ENCODE measurements around the gene LDHAL6B. TPM values are rescaled to one million over a fixed set of nuclear protein-coding genes. Genes with fewer than 3 reads are reported as not detected.

Gene LDHAL6B
- polyA plus RNA-seq, 6 donors from 2014 or later: 0.14 to 0.54 (median 0.33) TPM; not detected in 1

DNA sequence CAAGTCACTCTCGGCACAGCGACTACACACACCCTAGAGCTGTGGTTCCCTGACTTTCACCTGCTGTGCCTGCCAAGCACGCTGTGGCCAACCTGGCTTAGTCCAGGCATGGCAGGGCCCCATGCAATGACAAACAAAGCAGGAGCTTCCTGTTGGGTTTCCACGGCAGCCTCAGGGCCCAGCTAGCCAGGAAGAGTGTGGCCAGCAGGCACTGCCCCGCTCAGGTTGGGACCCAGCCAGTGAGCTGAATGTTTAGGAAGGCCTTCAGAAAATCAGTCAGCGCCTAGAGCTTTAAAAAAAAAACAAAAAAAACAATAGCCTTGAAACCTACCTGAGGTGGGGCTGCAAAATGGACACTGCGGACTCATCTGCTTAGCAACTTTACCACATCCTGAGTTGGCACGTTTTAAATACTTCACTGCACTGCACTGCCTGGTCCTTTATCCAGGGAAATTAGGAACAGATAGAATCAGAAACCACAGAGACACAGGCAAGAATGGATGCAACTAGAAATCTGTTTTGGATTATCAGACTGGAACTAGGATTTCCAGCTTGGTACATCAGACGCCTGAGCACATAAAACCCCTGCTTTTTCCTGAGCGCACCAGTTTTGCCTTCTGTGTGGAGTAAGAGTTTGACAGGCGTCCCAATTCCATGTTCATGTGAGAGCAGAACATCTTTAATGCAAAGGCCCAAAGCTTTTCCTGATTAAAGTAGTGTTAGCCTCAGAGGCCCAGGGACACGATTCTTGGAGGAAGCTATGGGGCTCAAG is 36.2 kb upstream of the LDHAL6B start:
- no peak for DNase-seq
- Mint-ChIP-seq H3K9me3 (peaks cover 0 to 8% (median 3%) of the 10 kb centered on the region in 7 donors), H3K27ac (peak overlapping the region in 2 of 6 donors; percentile 11 to 38), H3K36me3 (peaks cover 11 to 28% of the 10 kb centered on the region in 2 donors), H3K4me1 (peaks cover 0 to 2% (median 0%) of the 10 kb centered on the region in 3 donors), H3K27me3 (no peaks in the 10 kb centered on the region), H3K4me3 (no peak overlapping the region)
- ATAC-seq (ENCODE audit: low read depth in 2 of 2): no peak

- H3K9me3 Mint-ChIP-seq: peaks cover 0 to 8% (median 3%) of the 10 kb centered on the region in 7 donors
- ATAC-seq (ENCODE audit: low read depth in 2 of 2): no peak
- no peak overlapping the region for H3K27ac Mint-ChIP-seq
- H3K27me3 Mint-ChIP-seq: no peaks in the 10 kb centered on the region
- H3K4me1 Mint-ChIP-seq: peaks cover 0 to 2% (median 0%) of the 10 kb centered on the region in 3 donors
- DNase-seq: no peak
- H3K36me3 Mint-ChIP-seq: peaks cover 11 to 26% of the 10 kb centered on the region in 2 donors
- H3K4me3 Mint-ChIP-seq: no peak overlapping the region
Measured at GRCh38 chr15:59171067-59171397, 35.6 kb upstream of the LDHAL6B start.

DNA sequence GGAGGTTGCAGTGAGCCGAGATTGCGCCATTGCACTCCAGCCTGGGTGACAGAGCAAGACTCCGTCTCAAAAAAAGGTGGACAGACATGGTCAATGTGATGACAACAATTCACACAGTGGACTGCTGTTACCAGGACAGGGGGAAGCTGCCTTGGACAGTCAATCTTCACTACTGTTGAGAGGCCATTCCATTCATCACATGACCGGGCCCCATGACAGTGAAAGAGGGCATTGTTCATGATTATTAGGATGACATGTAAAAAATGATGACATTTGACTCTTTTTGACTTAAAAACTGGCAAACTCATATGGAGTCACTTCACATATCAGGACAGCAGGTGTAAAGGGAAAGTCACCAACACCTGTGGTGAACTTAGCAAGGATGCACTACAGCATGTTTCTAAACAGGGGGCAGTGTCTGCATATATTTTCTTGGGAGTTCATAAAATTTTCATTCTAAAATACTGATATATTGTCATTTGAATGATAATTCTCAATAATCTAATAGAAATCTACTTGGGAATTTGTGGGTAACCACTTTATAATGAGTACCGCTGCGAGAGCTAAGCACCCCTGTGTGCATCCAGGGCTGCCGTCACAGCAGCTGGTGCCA is 34.2 kb upstream of the LDHAL6B start:
- Mint-ChIP-seq H3K4me1 (peaks cover 0 to 3% (median under 1%) of the 10 kb centered on the region in 3 donors), H3K4me3 (peak overlapping the region in 1 of 8 donors; percentile 10), H3K9me3 (peaks cover 0 to 8% (median 3%) of the 10 kb centered on the region in 7 donors), H3K36me3 (peaks cover 11 to 28% of the 10 kb centered on the region in 2 donors), H3K27me3 (no peaks in the 10 kb centered on the region), H3K27ac (no peak overlapping the region)
- ATAC-seq (ENCODE audit: low read depth in 2 of 2): no peak
- DNase-seq: no peak

DNA sequence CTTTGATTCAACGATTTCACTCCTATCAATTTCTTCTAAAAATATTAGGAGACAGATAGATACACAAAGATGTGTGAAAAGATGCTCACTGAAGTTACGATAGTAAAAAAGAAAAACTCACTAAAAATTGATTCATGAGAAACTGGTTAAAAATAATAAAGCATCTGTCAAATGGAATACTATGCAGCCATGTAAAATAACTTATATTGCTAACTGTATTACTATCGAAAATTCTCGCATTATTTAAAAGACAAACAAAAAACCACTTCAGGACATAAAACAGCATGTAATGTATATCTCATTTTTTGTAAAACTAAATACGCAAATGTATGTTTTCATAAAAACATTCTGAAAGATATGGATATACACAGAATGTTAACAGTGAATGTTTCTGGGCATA is 33.4 kb upstream of the LDHAL6B start:
- no peak overlapping the region for H3K27ac Mint-ChIP-seq
- H3K4me1 Mint-ChIP-seq: peaks cover 0 to 5% (median 5%) of the 10 kb centered on the region in 3 donors
- ATAC-seq (ENCODE audit: low read depth in 2 of 2): no peak
- no peak for DNase-seq
- H3K4me3 Mint-ChIP-seq: no peak overlapping the region
- H3K27me3 Mint-ChIP-seq: no peaks in the 10 kb centered on the region
- peaks cover 0 to 8% (median 3%) of the 10 kb centered on the region in 7 donors for H3K9me3 Mint-ChIP-seq
- peaks cover 19 to 35% of the 10 kb centered on the region in 2 donors for H3K36me3 Mint-ChIP-seq

- Mint-ChIP-seq H3K4me3 (no peak overlapping the region), H3K36me3 (peaks cover 28 to 43% of the 10 kb centered on the region in 2 donors), H3K27ac (peak overlapping the region in 1 of 6 donors; percentile 43), H3K27me3 (no peaks in the 10 kb centered on the region), H3K9me3 (peaks cover 0 to 8% (median 3%) of the 10 kb centered on the region in 7 donors), H3K4me1 (peaks cover 0 to 5% (median 5%) of the 10 kb centered on the region in 3 donors)
- no peak for DNase-seq
- no peak for ATAC-seq (ENCODE audit: low read depth in 2 of 2)
Measured at GRCh38 chr15:59174151-59174834, 32.4 kb upstream of the LDHAL6B start.

GRCh38 chr15:59174835-59175831 is 31.5 kb upstream of the LDHAL6B start:
- Mint-ChIP-seq H3K4me3 (peak overlapping the region in 1 of 8 donors; percentile 63), H3K27me3 (no peaks in the 10 kb centered on the region), H3K36me3 (peaks cover 29 to 47% of the 10 kb centered on the region in 2 donors), H3K4me1 (peaks cover 0 to 5% (median 5%) of the 10 kb centered on the region in 3 donors), H3K27ac (peak overlapping the region in 4 of 6 donors; percentile 14 to 67 (median 41)), H3K9me3 (peaks cover 0 to 8% (median 3%) of the 10 kb centered on the region in 7 donors)
- peak; percentile 60 to 71 for ATAC-seq (ENCODE audit: low read depth in 2 of 2)
- peak; percentile 4 for DNase-seq

DNA sequence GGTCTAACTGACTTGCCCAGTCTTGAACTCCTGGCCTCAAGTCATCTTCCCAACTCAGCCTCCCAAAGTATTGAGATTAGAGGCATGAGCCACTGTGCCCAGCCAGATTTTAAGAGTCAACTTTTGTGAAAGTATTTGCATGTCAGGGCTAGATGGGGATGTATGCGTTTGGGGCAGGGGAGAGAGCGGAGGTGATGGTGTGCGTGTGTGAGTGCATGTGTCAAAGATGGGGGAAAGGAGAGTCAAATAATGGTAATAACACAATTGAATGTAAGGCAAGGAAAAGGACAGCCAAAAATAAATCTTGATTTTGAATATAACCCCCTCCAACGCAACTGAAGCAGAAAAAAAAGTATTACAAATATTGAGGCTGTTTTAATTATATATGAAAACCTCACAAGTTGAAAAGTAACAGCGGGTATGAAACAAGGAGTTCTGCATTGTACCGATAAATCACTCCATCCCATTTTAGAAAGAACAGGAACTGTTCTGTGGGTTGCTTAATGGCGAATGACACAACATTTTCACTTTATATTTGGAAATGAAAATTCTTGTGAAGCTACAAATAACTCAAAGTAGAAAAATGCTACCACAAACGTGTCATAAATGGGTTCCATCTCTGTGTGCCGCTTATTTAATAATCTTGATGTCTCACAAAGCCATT is 29.9 kb upstream of the LDHAL6B start:
- H3K27me3 Mint-ChIP-seq: no peaks in the 10 kb centered on the region
- DNase-seq (no peak), ATAC-seq (ENCODE audit: low read depth in 2 of 2) (no peak)

DNA sequence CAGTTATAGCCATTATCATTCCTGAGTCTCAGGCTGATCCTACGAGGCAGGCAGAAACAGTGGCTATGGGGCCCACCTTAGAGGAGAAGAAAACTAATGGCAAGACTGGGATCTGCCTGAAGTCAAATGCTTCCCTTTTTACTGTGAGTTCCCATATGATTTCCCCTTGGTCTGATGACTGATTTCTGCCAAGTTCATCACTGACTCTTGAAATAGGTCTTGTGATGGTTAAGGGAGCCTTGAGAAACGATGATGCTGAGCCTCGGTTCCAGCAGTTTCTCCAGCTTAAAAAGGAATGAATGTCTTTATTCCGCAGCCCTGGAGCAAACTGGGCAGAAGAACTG is 29.4 kb upstream of the LDHAL6B start:
- H3K27ac Mint-ChIP-seq: peak overlapping the region in 2 of 6 donors; percentile 50 to 76
- no peaks in the 10 kb centered on the region for H3K27me3 Mint-ChIP-seq
- ATAC-seq (ENCODE audit: low read depth in 2 of 2): no peak
- peaks cover 2 to 17% (median 6%) of the 10 kb centered on the region in 7 donors for H3K9me3 Mint-ChIP-seq
- peaks cover 41 to 61% of the 10 kb centered on the region in 2 donors for H3K36me3 Mint-ChIP-seq
- no peak overlapping the region for H3K4me3 Mint-ChIP-seq
- peaks cover 0 to 5% (median 5%) of the 10 kb centered on the region in 3 donors for H3K4me1 Mint-ChIP-seq
- DNase-seq: no peak

More for the DNA sequence above, 29.9 kb upstream of the LDHAL6B start:
- Mint-ChIP-seq H3K9me3 (peaks cover 2 to 14% (median 5%) of the 10 kb centered on the region in 7 donors), H3K27ac (peak overlapping the region in 5 of 6 donors; percentile 26 to 87 (median 49)), H3K4me1 (peaks cover 0 to 5% (median 5%) of the 10 kb centered on the region in 3 donors), H3K36me3 (peaks cover 39 to 57% of the 10 kb centered on the region in 2 donors), H3K4me3 (peak overlapping the region in 1 of 8 donors; percentile 1)

GRCh38 chr15:59178151-59178695 is 28.4 kb upstream of the LDHAL6B start:
- H3K36me3 Mint-ChIP-seq: peaks cover 50 to 66% of the 10 kb centered on the region in 2 donors

DNA sequence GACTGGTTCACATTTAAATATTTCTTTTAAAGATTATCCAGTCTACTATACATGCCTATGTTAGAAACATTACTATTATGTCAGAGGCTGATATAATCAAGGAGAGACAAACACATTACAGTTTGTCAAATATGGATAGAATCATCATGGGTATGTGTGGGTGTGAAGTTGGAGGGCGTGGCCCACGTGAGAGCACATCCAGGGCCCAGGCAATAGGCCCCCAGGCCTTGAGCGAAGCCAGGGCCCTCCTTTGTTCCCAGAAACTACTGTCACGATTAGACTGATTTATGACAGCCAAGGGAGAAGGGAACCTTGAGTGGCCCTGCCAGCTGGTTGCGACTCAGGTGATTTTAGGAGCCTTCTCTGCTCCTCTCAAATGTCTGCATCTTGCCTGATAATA is 26.9 kb upstream of the LDHAL6B start:
- DNase-seq (no peak), ATAC-seq (ENCODE audit: low read depth in 2 of 2) (no peak)
- Mint-ChIP-seq H3K4me3 (no peak overlapping the region), H3K4me1 (peaks cover 0 to 5% (median 5%) of the 10 kb centered on the region in 3 donors), H3K9me3 (peaks cover 0 to 22% (median 8%) of the 10 kb centered on the region in 7 donors), H3K27ac (peak overlapping the region in 1 of 6 donors; percentile 72), H3K27me3 (no peaks in the 10 kb centered on the region), H3K36me3 (peaks cover 48 to 69% of the 10 kb centered on the region in 2 donors)

More at GRCh38 chr15:59178151-59178695, 28.4 kb upstream of the LDHAL6B start:
- H3K4me3 Mint-ChIP-seq: no peak overlapping the region
- no peak for DNase-seq
- ATAC-seq (ENCODE audit: low read depth in 2 of 2): no peak
- H3K27ac Mint-ChIP-seq: peak overlapping the region in 4 of 6 donors; percentile 39 to 68 (median 57)
- no peaks in the 10 kb centered on the region for H3K27me3 Mint-ChIP-seq
- peaks cover 2 to 26% (median 6%) of the 10 kb centered on the region in 7 donors for H3K9me3 Mint-ChIP-seq
- H3K4me1 Mint-ChIP-seq: peaks cover 0 to 5% (median 5%) of the 10 kb centered on the region in 3 donors

- Mint-ChIP-seq H3K4me3 (no peak overlapping the region), H3K27me3 (no peaks in the 10 kb centered on the region), H3K9me3 (peaks cover 0 to 22% (median 8%) of the 10 kb centered on the region in 7 donors), H3K27ac (peak overlapping the region in 3 of 6 donors; percentile 37 to 83 (median 62)), H3K36me3 (peaks cover 52 to 63% of the 10 kb centered on the region in 2 donors), H3K4me1 (peaks cover 0 to 5% (median 5%) of the 10 kb centered on the region in 3 donors)
- no peak for DNase-seq
- no peak for ATAC-seq (ENCODE audit: low read depth in 2 of 2)
Measured at GRCh38 chr15:59180945-59181600, 25.6 kb upstream of the LDHAL6B start.
